Measurements from ENCODE around the gene BPIFB4.

GRCh38 chr20:33110147-33110825 is 30.8 kb downstream of the BPIFB4 start:
- TF ChIP-seq, protein P1, sequence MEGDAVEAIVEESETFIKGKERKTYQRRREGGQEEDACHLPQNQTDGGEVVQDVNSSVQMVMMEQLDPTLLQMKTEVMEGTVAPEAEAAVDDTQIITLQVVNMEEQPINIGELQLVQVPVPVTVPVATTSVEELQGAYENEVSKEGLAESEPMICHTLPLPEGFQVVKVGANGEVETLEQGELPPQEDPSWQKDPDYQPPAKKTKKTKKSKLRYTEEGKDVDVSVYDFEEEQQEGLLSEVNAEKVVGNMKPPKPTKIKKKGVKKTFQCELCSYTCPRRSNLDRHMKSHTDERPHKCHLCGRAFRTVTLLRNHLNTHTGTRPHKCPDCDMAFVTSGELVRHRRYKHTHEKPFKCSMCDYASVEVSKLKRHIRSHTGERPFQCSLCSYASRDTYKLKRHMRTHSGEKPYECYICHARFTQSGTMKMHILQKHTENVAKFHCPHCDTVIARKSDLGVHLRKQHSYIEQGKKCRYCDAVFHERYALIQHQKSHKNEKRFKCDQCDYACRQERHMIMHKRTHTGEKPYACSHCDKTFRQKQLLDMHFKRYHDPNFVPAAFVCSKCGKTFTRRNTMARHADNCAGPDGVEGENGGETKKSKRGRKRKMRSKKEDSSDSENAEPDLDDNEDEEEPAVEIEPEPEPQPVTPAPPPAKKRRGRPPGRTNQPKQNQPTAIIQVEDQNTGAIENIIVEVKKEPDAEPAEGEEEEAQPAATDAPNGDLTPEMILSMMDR (conservative IDR thresholded peaks at IDR 0.05), result no peak
- TF ChIP-seq ZFX (IDR thresholded peaks at IDR 0.05), result no peak
